ENCODE measurements around the gene TECR. TPM values are rescaled to one million over a fixed set of nuclear protein-coding genes. Genes with fewer than 3 reads are reported as not detected.
A peak's percentile ranks its signal among the peaks of the same experiment; 100 is the strongest.

Gene TECR
- total RNA-seq, 1 experiment from 2014 or later: 164 TPM

DNA sequence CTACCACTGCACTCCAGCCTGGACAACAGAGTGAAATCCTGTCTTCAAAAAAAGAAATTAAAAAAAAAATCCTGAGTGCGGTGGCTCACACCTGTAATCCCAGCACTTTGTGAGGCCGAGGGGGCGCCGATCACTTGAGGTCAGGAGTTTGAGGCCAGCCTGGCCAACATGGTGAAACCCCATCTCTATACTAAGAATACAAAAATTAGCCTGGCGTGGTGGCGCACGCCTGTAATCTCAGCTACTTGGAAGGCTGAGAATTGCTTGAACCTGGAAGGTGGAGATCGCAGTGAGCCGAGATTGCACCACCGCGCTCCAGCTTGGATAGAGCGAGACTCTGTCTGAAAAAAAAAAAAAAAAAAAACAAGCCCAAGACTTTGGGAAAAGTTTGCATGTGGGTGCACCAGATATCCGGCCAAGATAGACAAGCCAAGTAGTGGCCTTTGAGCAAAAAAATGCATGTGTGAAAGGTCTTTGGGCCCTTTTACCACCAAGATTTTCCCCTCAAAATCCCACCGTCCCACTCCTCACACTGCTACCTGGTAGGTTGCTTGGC lies 16.9 kb upstream of the TECR start:
- H3K4ac ChIP-seq (ENCODE audit: low read depth, low read length): no peak overlapping the region
- WGBS (ENCODE audit: extremely low coverage, insufficient read length, low lambda C conversion rate): no CpG with 5 or more reads among the region's 14 CpGs
- H2AK5ac ChIP-seq (ENCODE audit: insufficient read length, low read length): no peak overlapping the region
- peaks cover 17 to 23% of the 10 kb centered on the region in 2 experiments for H3K4me1 Mint-ChIP-seq
- H3K18ac ChIP-seq (ENCODE audit: insufficient read length, low read depth, low read length): no peak overlapping the region
- no peak overlapping the region for H2BK120ac ChIP-seq (ENCODE audit: low read depth, low read length, poor library complexity, severe bottlenecking)
- peaks cover 9% of the 10 kb centered on the region for H3K79me1 ChIP-seq (ENCODE audit: insufficient read depth, low read depth, low read length, poor library complexity, severe bottlenecking)
- no peak for DNase-seq
- H3K4me2 ChIP-seq (ENCODE audit: insufficient read depth, insufficient read length, low read length): no peak overlapping the region
- no peaks in the 10 kb centered on the region for H3K4me1 ChIP-seq (ENCODE audit: insufficient read depth, low read length)
- no peaks in the 10 kb centered on the region for H3K27me3 ChIP-seq (ENCODE audit: insufficient read depth, low read length)
- no peak overlapping the region for H3K14ac ChIP-seq (ENCODE audit: insufficient read depth, low read length)
- peaks cover 12% of the 10 kb centered on the region; the same call in 1 of the 2 replicates for H3K79me2 ChIP-seq (ENCODE audit: insufficient read depth, low read length)
- H2BK5ac ChIP-seq (ENCODE audit: insufficient read length, low read length): no peak overlapping the region
- H2BK20ac ChIP-seq (ENCODE audit: low read depth, low read length, poor library complexity, severe bottlenecking): no peak overlapping the region
- no peak overlapping the region for H3K56ac ChIP-seq (ENCODE audit: insufficient read length, low read depth, low read length)
- no peak overlapping the region for H2BK15ac ChIP-seq (ENCODE audit: low read depth, low read length)
- no peaks in the 10 kb centered on the region for H4K20me1 ChIP-seq (ENCODE audit: control insufficient read depth, insufficient read depth, insufficient read length)
- H3K27ac ChIP-seq (ENCODE audit: insufficient read length, low read depth, low read length): no peak overlapping the region
- H4K5ac ChIP-seq (ENCODE audit: insufficient read length, low read depth, low read length): peak overlapping the region; percentile 53
- no peak overlapping the region for H3T11ph ChIP-seq (ENCODE audit: low read length)
- H3K4me3 Mint-ChIP-seq: no peak overlapping the region
- H3K27me3 Mint-ChIP-seq (ENCODE audit: low read depth): peaks cover 1% of the 10 kb centered on the region; the same call in 1 of the 2 replicates
- no peak overlapping the region for H2BK12ac ChIP-seq (ENCODE audit: insufficient read length, low read depth, low read length)
- H3K27ac Mint-ChIP-seq: peak overlapping the region in 1 of 3 experiments; percentile 11; a peak in 1 of 7 replicates
- no peak overlapping the region for H4K91ac ChIP-seq (ENCODE audit: insufficient read length, low read depth, low read length)
- peaks cover 8% of the 10 kb centered on the region for H3K23me2 ChIP-seq (ENCODE audit: insufficient read length, low read depth, low read length, poor library complexity, severe bottlenecking)
- TF ChIP-seq, protein P1, sequence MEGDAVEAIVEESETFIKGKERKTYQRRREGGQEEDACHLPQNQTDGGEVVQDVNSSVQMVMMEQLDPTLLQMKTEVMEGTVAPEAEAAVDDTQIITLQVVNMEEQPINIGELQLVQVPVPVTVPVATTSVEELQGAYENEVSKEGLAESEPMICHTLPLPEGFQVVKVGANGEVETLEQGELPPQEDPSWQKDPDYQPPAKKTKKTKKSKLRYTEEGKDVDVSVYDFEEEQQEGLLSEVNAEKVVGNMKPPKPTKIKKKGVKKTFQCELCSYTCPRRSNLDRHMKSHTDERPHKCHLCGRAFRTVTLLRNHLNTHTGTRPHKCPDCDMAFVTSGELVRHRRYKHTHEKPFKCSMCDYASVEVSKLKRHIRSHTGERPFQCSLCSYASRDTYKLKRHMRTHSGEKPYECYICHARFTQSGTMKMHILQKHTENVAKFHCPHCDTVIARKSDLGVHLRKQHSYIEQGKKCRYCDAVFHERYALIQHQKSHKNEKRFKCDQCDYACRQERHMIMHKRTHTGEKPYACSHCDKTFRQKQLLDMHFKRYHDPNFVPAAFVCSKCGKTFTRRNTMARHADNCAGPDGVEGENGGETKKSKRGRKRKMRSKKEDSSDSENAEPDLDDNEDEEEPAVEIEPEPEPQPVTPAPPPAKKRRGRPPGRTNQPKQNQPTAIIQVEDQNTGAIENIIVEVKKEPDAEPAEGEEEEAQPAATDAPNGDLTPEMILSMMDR (conservative IDR thresholded peaks at IDR 0.05): no peak
- no peak overlapping the region for H2AFZ ChIP-seq (ENCODE audit: low read length)
- H4K8ac ChIP-seq (replicated peaks; ENCODE audit: insufficient read length, low read depth, low read length): no peak overlapping the region
- H3K9me3 ChIP-seq (ENCODE audit: control insufficient read depth, low read depth, low read length): no peaks in the 10 kb centered on the region
- H3K36me3 Mint-ChIP-seq (ENCODE audit: insufficient read depth in 1 of 3, low read depth in 3 of 3): peaks cover 27 to 36% (median 32%) of the 10 kb centered on the region in 3 experiments; a peak in 6 of 7 replicates
- no peak overlapping the region for H3K23ac ChIP-seq (ENCODE audit: insufficient read length, low read depth, low read length)
- H3K9ac ChIP-seq (ENCODE audit: extremely low read depth, insufficient read length, low read length): no peak overlapping the region
- H3K9me3 Mint-ChIP-seq: no peaks in the 10 kb centered on the region

Data from H9 (cell line).